Spleen (tissue), 11 donors: Measurements from ENCODE around the gene RPL26. TPM values are rescaled to one million over a fixed set of nuclear protein-coding genes. Genes with fewer than 3 reads are reported as not detected.
A peak's percentile ranks its signal among the peaks of the same experiment; 100 is the strongest.

Experiments
- DNase-seq: peaks from one replicate; pipeline ENCODE4 v3.0.0-alpha.2; 2020
- H3K27ac ChIP-seq, 8 donors: fragments of 200-600 bp; sonication (generic) in 7 of 8; 1 replicate in 4 of 8; 2 replicates in 4 of 8; pipeline versions ENCODE4 v1.5.0 to v1.8.0; 2016 to 2021; ENCODE audit warnings: inconsistent platforms in 4 of 8, mild to moderate bottlenecking in 4 of 8, moderate library complexity in 1 of 8
- H3K27me3 ChIP-seq, 7 donors: fragments of 200-600 bp; sonication (generic) in 6 of 7; replicated peaks in 1 of 7; 1 replicate in 4 of 7; 2 replicates in 3 of 7; pipeline versions ENCODE4 v1.5.0 to v1.8.0; 2016 to 2021; ENCODE audit warnings: inconsistent platforms in 3 of 7, mild to moderate bottlenecking in 1 of 7
- H3K36me3 ChIP-seq, 6 donors: fragments of 200-600 bp; sonication (generic) in 5 of 6; 1 replicate in 4 of 6; 2 replicates in 2 of 6; pipeline versions ENCODE4 v1.5.0 to v1.8.0; 2016 to 2021; ENCODE audit warnings: inconsistent platforms in 2 of 6
- H3K4me1 ChIP-seq, 6 donors: fragments of 200-600 bp; sonication (generic) in 5 of 6; 1 replicate in 3 of 6; 2 replicates in 3 of 6; pipeline versions ENCODE4 v1.5.0 to v1.8.0; 2016 to 2021; ENCODE audit warnings: inconsistent platforms in 3 of 6
- H3K4me3 ChIP-seq, 8 donors: fragments of 200-600 bp; sonication (generic) in 7 of 8; 1 replicate in 4 of 8; 2 replicates in 4 of 8; pipeline versions ENCODE4 v1.5.0 to v1.8.0; 2016 to 2021; ENCODE audit warnings: inconsistent platforms in 4 of 8, mild to moderate bottlenecking in 4 of 8, moderate library complexity in 2 of 8
- H3K9me3 ChIP-seq, 8 donors: fragments of 200-600 bp; sonication (generic) in 7 of 8; 1 replicate in 4 of 8; 2 replicates in 4 of 8; pipeline versions ENCODE4 v1.5.0 to v1.8.0; 2016 to 2021; ENCODE audit warnings: inconsistent platforms in 4 of 8
- POLR2A ChIP-seq, 3 donors: fragments of 450-650 bp; IDR thresholded peaks; one replicate each; pipeline ENCODE4 v1.5.1; 2017; ENCODE audit warnings: antibody characterized with exemption in 3 of 3, mild to moderate bottlenecking in 1 of 3
- POLR2AphosphoS5 ChIP-seq, 3 donors: sonication (generic); formaldehyde crosslinking; IDR thresholded peaks; one replicate each; pipeline ENCODE4 v1.5.1; 2017; ENCODE audit warnings: antibody characterized with exemption in 3 of 3
- WGBS, 5 donors: extraction: QIAGEN DNeasy Blood & Tissue Kit in 3 of 5; methylation state at CpG; one replicate each; pipeline versions ENCODE4 v1.1.5 to v1.1.7; 2013 to 2018; 5-methylcytosine and 5-hydroxymethylcytosine counted together
- intact Hi-C: fragments of 100-400 bp; cut with DNase I; formaldehyde crosslinking; loops from one replicate; pipeline ENCODE4 v1.15.0; 2023; ENCODE audit warnings: low total_unique reads
- polyA plus RNA-seq, 3 donors: library from polyadenylated mRNA; stranded (reverse); fragments of 200-250 nt; gene quantifications; one replicate each; pipeline ENCODE4 v1.2.1, GENCODE V29; 2013
- total RNA-seq, 7 donors: library from RNA; depleted of rRNA in 3 of 7; stranded (reverse); fragments of >200 nt in 3 of 7; fragmentation: NEBNext Ultra II Directional in 4 of 7; extraction: Animal tissue kit (Norgen Biotek cat#: 25700) in 4 of 7; gene quantifications; one replicate each; pipeline versions ENCODE4 v1.1.0 to v1.2.1, GENCODE V29; 2016 to 2021
- TF ChIP-seq, protein P1 (sequence below), 11 experiments: fragments of 200-600 bp in 7 of 11; fragments of 450-650 bp in 4 of 11; sonication (generic) in 4 of 11; IDR thresholded peaks in 8 of 11; conservative IDR thresholded peaks in 3 of 11; 1 replicate in 7 of 11; 2 replicates in 4 of 11; pipeline versions ENCODE4 v1.4.0 to v1.8.0; 2016 to 2021; ENCODE audit warnings: antibody characterized with exemption in 11 of 11, inconsistent platforms in 4 of 11, mild to moderate bottlenecking in 1 of 11
- donor health status: healthy with polysubstance abuse.
- donor health status: DM: no; HTN: no; CAD: no; lungs with moderate emphysema.
- donor health status: DM: no; HTN: no; CAD: no.
- donor health status: Bipolar disorder and iron deficiency.
- donor health status: healthy.
- donor health status: DM: no; HTN: no; CAD: no.
- donor health status: DM: yes; HTN: yes; CAD: no.

Gene RPL26
- total and polyA plus RNA-seq, 10 donors = 1,067 to 7,063 (median 3,227) TPM

- WGBS, 5 donors = 79 to 93% (median 88%) methylated on average over 1 of the region's 1 CpG
- H3K27ac ChIP-seq = no peak overlapping the region
Observed at GRCh38 chr17:8365143-8365542, 17.9 kb downstream of the RPL26 start.

DNA sequence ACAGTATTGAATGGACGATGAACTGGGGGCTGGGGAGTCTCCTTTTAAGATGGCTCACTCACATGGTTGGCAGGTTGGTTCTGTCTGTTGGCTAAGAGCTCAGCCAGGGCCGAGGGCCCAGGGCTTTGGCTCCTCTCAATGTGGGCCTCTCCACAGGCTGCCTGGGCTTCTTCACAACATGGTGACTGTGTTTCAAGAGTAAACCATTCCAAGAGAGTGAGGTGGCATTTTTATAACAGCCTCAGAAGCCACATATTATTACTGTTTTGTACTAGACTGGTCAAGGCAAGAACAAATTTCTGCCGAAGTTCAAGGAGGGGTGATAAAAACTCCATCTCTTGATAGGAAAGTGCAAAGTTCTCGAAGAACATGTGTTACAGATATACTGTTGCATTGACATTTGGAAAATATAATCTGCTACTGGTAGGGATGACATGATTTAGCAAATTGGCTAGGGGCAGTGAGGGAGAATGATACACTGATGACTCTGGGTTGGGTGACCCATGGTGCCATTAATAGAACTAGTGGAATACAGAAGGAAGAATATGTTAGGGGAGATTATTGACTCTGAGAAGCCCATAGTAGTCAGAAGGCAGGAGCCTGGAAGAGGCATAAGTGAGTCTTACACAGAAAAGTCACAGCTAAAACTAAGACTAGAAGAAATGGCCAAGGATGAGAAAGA, 20.2 kb downstream of the RPL26 start:
- intact Hi-C loops = no loop called here
- DNase-seq = no peak
- H3K27me3 ChIP-seq = no peaks in the 10 kb centered on the region
- no peak overlapping the region for H3K4me3 ChIP-seq
- 83 to 95% (median 90%) methylated on average over 4 of the region's 4 CpGs for WGBS, 5 donors
- peaks cover 0 to 39% (median 19%) of the 10 kb centered on the region in 6 donors for H3K4me1 ChIP-seq
- TF ChIP-seq POLR2A (IDR thresholded peaks at IDR 0.05) = no peak
- TF ChIP-seq, protein P1, sequence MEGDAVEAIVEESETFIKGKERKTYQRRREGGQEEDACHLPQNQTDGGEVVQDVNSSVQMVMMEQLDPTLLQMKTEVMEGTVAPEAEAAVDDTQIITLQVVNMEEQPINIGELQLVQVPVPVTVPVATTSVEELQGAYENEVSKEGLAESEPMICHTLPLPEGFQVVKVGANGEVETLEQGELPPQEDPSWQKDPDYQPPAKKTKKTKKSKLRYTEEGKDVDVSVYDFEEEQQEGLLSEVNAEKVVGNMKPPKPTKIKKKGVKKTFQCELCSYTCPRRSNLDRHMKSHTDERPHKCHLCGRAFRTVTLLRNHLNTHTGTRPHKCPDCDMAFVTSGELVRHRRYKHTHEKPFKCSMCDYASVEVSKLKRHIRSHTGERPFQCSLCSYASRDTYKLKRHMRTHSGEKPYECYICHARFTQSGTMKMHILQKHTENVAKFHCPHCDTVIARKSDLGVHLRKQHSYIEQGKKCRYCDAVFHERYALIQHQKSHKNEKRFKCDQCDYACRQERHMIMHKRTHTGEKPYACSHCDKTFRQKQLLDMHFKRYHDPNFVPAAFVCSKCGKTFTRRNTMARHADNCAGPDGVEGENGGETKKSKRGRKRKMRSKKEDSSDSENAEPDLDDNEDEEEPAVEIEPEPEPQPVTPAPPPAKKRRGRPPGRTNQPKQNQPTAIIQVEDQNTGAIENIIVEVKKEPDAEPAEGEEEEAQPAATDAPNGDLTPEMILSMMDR (IDR thresholded peaks at IDR 0.05 in 8 of 11, conservative IDR thresholded peaks at IDR 0.05 in 3 of 11) = no peak
- no peak for TF ChIP-seq POLR2AphosphoS5 (IDR thresholded peaks at IDR 0.05)
- no peaks in the 10 kb centered on the region for H3K9me3 ChIP-seq
- no peak overlapping the region for H3K27ac ChIP-seq
- peaks cover 0 to 8% (median 0%) of the 10 kb centered on the region in 6 donors for H3K36me3 ChIP-seq

More at GRCh38 chr17:8365143-8365542, 17.9 kb downstream of the RPL26 start:
- H3K4me3 ChIP-seq = no peak overlapping the region
- H3K36me3 ChIP-seq = peaks cover 0 to 30% (median 13%) of the 10 kb centered on the region in 6 donors
- intact Hi-C loops = no loop called here
- no peaks in the 10 kb centered on the region for H3K9me3 ChIP-seq
- H3K27me3 ChIP-seq = no peaks in the 10 kb centered on the region
- H3K4me1 ChIP-seq = peaks cover 0 to 39% (median 18%) of the 10 kb centered on the region in 6 donors
- no peak for DNase-seq
- TF ChIP-seq, protein P1 (IDR thresholded peaks at IDR 0.05 in 8 of 11, conservative IDR thresholded peaks at IDR 0.05 in 3 of 11) = no peak
- TF ChIP-seq POLR2A (IDR thresholded peaks at IDR 0.05) = no peak

- H3K27me3 ChIP-seq = no peaks in the 10 kb centered on the region
- peaks cover 0 to 26% (median 13%) of the 10 kb centered on the region in 6 donors for H3K4me1 ChIP-seq
- no peak for DNase-seq
- WGBS, 5 donors = 47 to 56% (median 51%) methylated on average over 3 of the region's 3 CpGs
- intact Hi-C loops = no loop called here
- no peak for TF ChIP-seq POLR2AphosphoS5 (IDR thresholded peaks at IDR 0.05)
- TF ChIP-seq, protein P1 (IDR thresholded peaks at IDR 0.05 in 8 of 11, conservative IDR thresholded peaks at IDR 0.05 in 3 of 11) = no peak
- H3K36me3 ChIP-seq = peaks cover 0 to 8% (median 0%) of the 10 kb centered on the region in 6 donors
- H3K9me3 ChIP-seq = no peaks in the 10 kb centered on the region
- no peak overlapping the region for H3K27ac ChIP-seq
- H3K4me3 ChIP-seq = no peak overlapping the region
Observed at GRCh38 chr17:8360751-8361150, 22.2 kb downstream of the RPL26 start.

- Histone ChIP-seq H3K4me3 (no peak overlapping the region), H3K36me3 (peaks cover 0 to 8% (median 0%) of the 10 kb centered on the region in 6 donors), H3K9me3 (no peaks in the 10 kb centered on the region), H3K27ac (peak overlapping the region in 1 of 8 donors; percentile 22), H3K4me1 (peaks cover 0 to 22% (median 11%) of the 10 kb centered on the region in 6 donors), H3K27me3 (no peaks in the 10 kb centered on the region)
- TF ChIP-seq POLR2A (IDR thresholded peaks at IDR 0.05) (no peak), POLR2AphosphoS5 (IDR thresholded peaks at IDR 0.05) (no peak)
- TF ChIP-seq, protein P1 (IDR thresholded peaks at IDR 0.05 in 8 of 11, conservative IDR thresholded peaks at IDR 0.05 in 3 of 11) = no peak
- 27 to 31% (median 30%) methylated on average over 3 of the region's 3 CpGs for WGBS, 5 donors
- DNase-seq = no peak
- intact Hi-C loops = no loop called here
Observed at GRCh38 chr17:8360260-8360659, 22.7 kb downstream of the RPL26 start.
